ENCODE measurements around the gene MAN2A2. TPM values are rescaled to one million over a fixed set of nuclear protein-coding genes. Genes with fewer than 3 reads are reported as not detected.
"Not testable (repeated sequence)": the region's sequence is repeated elsewhere in the genome, so short reads cannot be mapped to it uniquely, and the experiment has no call there.

Gene MAN2A2
- total RNA-seq, 1 donor from 2014 or later, result 90.4 TPM

GRCh38 chr15:90892023-90892422, 11.1 kb upstream of the MAN2A2 start:
- intact Hi-C loops (cut with DNase I), result no loop called here
- H3K9me3 ChIP-seq, result no peaks in the 10 kb centered on the region
- TF ChIP-seq CTCF (IDR thresholded peaks at IDR 0.05), result no peak
- no peak overlapping the region for H3K4me3 ChIP-seq
- DNase-seq (ENCODE audit: low spot score in 2 of 2), result no peak
- no peaks in the 10 kb centered on the region for H3K4me1 ChIP-seq
- peaks cover 61 to 70% of the 10 kb centered on the region in 2 donors for H3K36me3 ChIP-seq
- H3K27me3 ChIP-seq, result no peaks in the 10 kb centered on the region
- no peak overlapping the region for H3K27ac ChIP-seq

- Histone ChIP-seq H3K27me3 (no peaks in the 10 kb centered on the region), H3K9me3 (no peaks in the 10 kb centered on the region), H3K36me3 (peaks cover 61 to 70% of the 10 kb centered on the region in 2 donors), H3K4me1 (no peaks in the 10 kb centered on the region), H3K27ac (no peak overlapping the region), H3K4me3 (no peak overlapping the region)
- no peak for DNase-seq (ENCODE audit: low spot score in 2 of 2)
- no peak for TF ChIP-seq CTCF (IDR thresholded peaks at IDR 0.05)
- intact Hi-C loops (cut with DNase I), result no loop called here
These were observed 10.5 kb upstream of the MAN2A2 start for GRCh38 chr15:90892498-90893174.

- Histone ChIP-seq H3K27ac (no peak overlapping the region), H3K4me1 (no peaks in the 10 kb centered on the region), H3K9me3 (no peaks in the 10 kb centered on the region), H3K27me3 (no peaks in the 10 kb centered on the region), H3K4me3 (no peak overlapping the region), H3K36me3 (peaks cover 61 to 70% of the 10 kb centered on the region in 2 donors)
- TF ChIP-seq CTCF (IDR thresholded peaks at IDR 0.05), result no peak
- intact Hi-C loops (cut with DNase I), result no loop called here
- no peak for DNase-seq (ENCODE audit: low spot score in 2 of 2)
These were observed 9.7 kb upstream of the MAN2A2 start for GRCh38 chr15:90893175-90894090.

GRCh38 chr15:90895571-90896117, 7.5 kb upstream of the MAN2A2 start:
- intact Hi-C loops (cut with DNase I), result no loop called here
- no peak for TF ChIP-seq CTCF (IDR thresholded peaks at IDR 0.05)
- Histone ChIP-seq H3K9me3 (no peaks in the 10 kb centered on the region), H3K27me3 (no peaks in the 10 kb centered on the region), H3K36me3 (peaks cover 44 to 56% of the 10 kb centered on the region in 2 donors), H3K4me3 (no peak overlapping the region), H3K27ac (no peak overlapping the region), H3K4me1 (no peaks in the 10 kb centered on the region)
- DNase-seq (ENCODE audit: low spot score in 2 of 2), result no peak

- H3K27me3 ChIP-seq; DNase-seq (ENCODE audit: low spot score in 2 of 2); H3K9me3 ChIP-seq; H3K27ac ChIP-seq; H3K4me3 ChIP-seq; H3K4me1 ChIP-seq; intact Hi-C loops (cut with DNase I): not testable (repeated sequence)
- H3K36me3 ChIP-seq, result peaks cover 29 to 41% of the 10 kb centered on the region in 2 donors
These were observed 5.9 kb upstream of the MAN2A2 start for GRCh38 chr15:90897131-90897655.
